CD4-positive, alpha-beta T cell treated with Interleukin-17A for 1 hour (primary cell): ENCODE data around the gene ACP7.

Experiments
- DNase-seq: peaks from one replicate; pipeline ENCODE4 v3.0.0-alpha.2; 2020

ACP7 gene

GRCh38 chr19:39083983-39084731, at the start of gene ACP7:
ACP7 (plus strand) TSS chr19:39084368; CDS start chr19:39085270, 902 bp downstream.
- peak; percentile 18 for DNase-seq

- no peak for DNase-seq
Observed at GRCh38 chr19:39036581-39036980, 47.6 kb upstream of the ACP7 start.

- no peak for DNase-seq
Observed at GRCh38 chr19:39037194-39037593, 47.0 kb upstream of the ACP7 start.

GRCh38 chr19:39038098-39038497, 46.1 kb upstream of the ACP7 start:
- DNase-seq = no peak

GRCh38 chr19:39045506-39045905, 38.7 kb upstream of the ACP7 start:
- no peak for DNase-seq

GRCh38 chr19:39046037-39046821, 37.9 kb upstream of the ACP7 start:
- DNase-seq = no peak

GRCh38 chr19:39047073-39047472, 37.1 kb upstream of the ACP7 start:
- no peak for DNase-seq

- peak; percentile 69 for DNase-seq
Observed at GRCh38 chr19:39052243-39052746, 31.9 kb upstream of the ACP7 start.

- DNase-seq = no peak
Observed at GRCh38 chr19:39052846-39053245, 31.3 kb upstream of the ACP7 start.

GRCh38 chr19:39053276-39054090, 30.7 kb upstream of the ACP7 start:
- no peak for DNase-seq

GRCh38 chr19:39054091-39054470, 30.1 kb upstream of the ACP7 start:
- DNase-seq = no peak

- DNase-seq = no peak
Observed at GRCh38 chr19:39057615-39058014, 26.6 kb upstream of the ACP7 start.

GRCh38 chr19:39059302-39059701, 24.9 kb upstream of the ACP7 start:
- no peak for DNase-seq

- no peak for DNase-seq
Observed at GRCh38 chr19:39060171-39060570, 24.0 kb upstream of the ACP7 start.

- no peak for DNase-seq
Observed at GRCh38 chr19:39064405-39064804, 19.8 kb upstream of the ACP7 start.

- DNase-seq = no peak
Observed at GRCh38 chr19:39065928-39066327, 18.2 kb upstream of the ACP7 start.

- no peak for DNase-seq
Observed at GRCh38 chr19:39067104-39067503, 17.1 kb upstream of the ACP7 start.

- DNase-seq = peak; percentile 13
Observed at GRCh38 chr19:39068259-39068658, 15.9 kb upstream of the ACP7 start.

- no peak for DNase-seq
Observed at GRCh38 chr19:39070888-39071287, 13.3 kb upstream of the ACP7 start.

- no peak for DNase-seq
Observed at GRCh38 chr19:39074205-39074692, 9.9 kb upstream of the ACP7 start.

GRCh38 chr19:39074942-39075341, 9.2 kb upstream of the ACP7 start:
- no peak for DNase-seq

- no peak for DNase-seq
Observed at GRCh38 chr19:39077323-39077722, 6.8 kb upstream of the ACP7 start.
